HepG2 (cell line): ENCODE results near the gene HSCB. TPM values are rescaled to one million over a fixed set of nuclear protein-coding genes. Genes with fewer than 3 reads are reported as not detected.
A peak's percentile ranks its signal among the peaks of the same experiment; 100 is the strongest.

Source experiments
- AFF4 ChIP-seq: sonication (generic); formaldehyde crosslinking; IDR thresholded peaks from 2 replicates; pipeline ENCODE4 v1.4.0; 2020; ENCODE audit warnings: missing genetic modification reagents
- ASH2L ChIP-seq: fragments of 300-600, 200-600 bp; sonication (generic); IDR thresholded peaks from 2 replicates; pipeline ENCODE4 v1.7.0; 2017; ENCODE audit warnings: low read depth, mild to moderate bottlenecking, moderate library complexity, mixed read lengths, low read length; ENCODE audit not compliant: insufficient read length
- ATF7 ChIP-seq, 2 experiments: fragments of 450-650 bp in 1 of 2; sonication (generic) in 1 of 2; formaldehyde crosslinking in 1 of 2; IDR thresholded peaks; 2 replicates each; pipeline versions ENCODE4 v1.4.0 to v1.6.1; 2016 to 2020; ENCODE audit warnings: antibody characterized with exemption in 1 of 2, mild to moderate bottlenecking in 1 of 2, missing genetic modification reagents in 1 of 2
- CEBPB ChIP-seq: IDR thresholded peaks from 2 replicates; pipeline ENCODE4 v1.6.1; 2011; ENCODE audit warnings: low read depth, low read length, improper control_type of control experiment, borderline replicate concordance
- GFI1 ChIP-seq: sonication (generic); formaldehyde crosslinking; IDR thresholded peaks from 2 replicates; pipeline ENCODE4 v1.5.0; 2020; ENCODE audit warnings: missing genetic modification reagents, mild to moderate bottlenecking, borderline replicate concordance
- HDAC2 ChIP-seq: sonication (generic); formaldehyde crosslinking; IDR thresholded peaks from 2 replicates; pipeline ENCODE4 v1.4.0; 2020; ENCODE audit warnings: missing genetic modification reagents
- HNF4A ChIP-seq: sonication (generic); formaldehyde crosslinking; IDR thresholded peaks from 2 replicates; pipeline ENCODE4 v1.4.0; 2020; ENCODE audit warnings: missing genetic modification reagents
- JDP2 ChIP-seq: sonication (generic); formaldehyde crosslinking; IDR thresholded peaks from 2 replicates; pipeline ENCODE4 v1.8.1; 2022; ENCODE audit warnings: missing genetic modification reagents, borderline replicate concordance
- NFE2L1 ChIP-seq: sonication (generic); formaldehyde crosslinking; IDR thresholded peaks from 2 replicates; pipeline ENCODE4 v1.4.0; 2020; ENCODE audit warnings: missing genetic modification reagents, mild to moderate bottlenecking, borderline replicate concordance
- PLSCR1 ChIP-seq: sonication (generic); formaldehyde crosslinking; IDR thresholded peaks from 2 replicates; pipeline ENCODE4 v1.5.0; 2020; ENCODE audit warnings: missing genetic modification reagents, mild to moderate bottlenecking, borderline replicate concordance
- POLR2A ChIP-seq, 2 experiments: IDR thresholded peaks; 2 replicates each; pipeline ENCODE4 v1.6.1; 2011; ENCODE audit warnings: low read depth in 2 of 2, low read length in 2 of 2, mild to moderate bottlenecking in 1 of 2, moderate library complexity in 1 of 2; ENCODE audit not compliant: insufficient read depth in 1 of 2
- POLR2AphosphoS5 ChIP-seq: IDR thresholded peaks from 2 replicates; pipeline ENCODE4 v1.6.1; 2012; ENCODE audit warnings: low read depth, low read length
- PPARG ChIP-seq: conservative IDR thresholded peaks from 2 replicates; pipeline ENCODE4 v1.6.1; 2016; ENCODE audit warnings: missing biosample characterization, missing genetic modification reagents
- SMARCE1 ChIP-seq: fragments of 450-650 bp; IDR thresholded peaks from 2 replicates; pipeline ENCODE4 v1.6.1; 2017; ENCODE audit warnings: borderline replicate concordance
- SOX13 ChIP-seq, 3 experiments: fragments of 450-650 bp in 1 of 3; sonication (generic) in 1 of 3; formaldehyde crosslinking in 1 of 3; IDR thresholded peaks in 2 of 3; conservative IDR thresholded peaks in 1 of 3; 2 replicates each; pipeline versions ENCODE4 v1.5.0 to v1.6.1; 2016 to 2020; ENCODE audit warnings: antibody characterized with exemption in 1 of 3, mild to moderate bottlenecking in 1 of 3, missing compliant biosample characterization in 1 of 3, missing genetic modification reagents in 1 of 3, moderate library complexity in 1 of 3
- TEAD2 ChIP-seq: sonication (generic); formaldehyde crosslinking; IDR thresholded peaks from 2 replicates; pipeline ENCODE4 v1.9.0; 2021; ENCODE audit warnings: missing genetic modification reagents
- ZIK1 ChIP-seq: sonication (generic); formaldehyde crosslinking; IDR thresholded peaks from 2 replicates; pipeline ENCODE4 v1.5.0; 2020; ENCODE audit warnings: mild to moderate bottlenecking, low read depth, missing genetic modification reagents, borderline replicate concordance
- ZNF431 ChIP-seq: sonication (generic); formaldehyde crosslinking; IDR thresholded peaks from 2 replicates; pipeline ENCODE4 v1.9.0; 2022; ENCODE audit warnings: missing genetic modification reagents, low read depth, mild to moderate bottlenecking, borderline replicate concordance
- ZNF44 ChIP-seq: sonication (generic); formaldehyde crosslinking; IDR thresholded peaks from 2 replicates; pipeline ENCODE4 v1.5.1; 2020; ENCODE audit warnings: mild to moderate bottlenecking, missing genetic modification reagents
- ZNF546 ChIP-seq: sonication (generic); formaldehyde crosslinking; conservative IDR thresholded peaks from 2 replicates; pipeline ENCODE4 v1.8.1; 2023; ENCODE audit warnings: mild to moderate bottlenecking, missing genetic modification reagents
- ZNF709 ChIP-seq: sonication (generic); formaldehyde crosslinking; IDR thresholded peaks from 2 replicates; pipeline ENCODE4 v1.5.0; 2020; ENCODE audit warnings: mild to moderate bottlenecking, missing genetic modification reagents
- ZNF737 ChIP-seq: sonication (generic); formaldehyde crosslinking; IDR thresholded peaks from 2 replicates; pipeline ENCODE4 v1.5.0; 2020; ENCODE audit warnings: missing genetic modification reagents, mild to moderate bottlenecking, borderline replicate concordance
- ZNF768 ChIP-seq: sonication (generic); formaldehyde crosslinking; IDR thresholded peaks from 2 replicates; pipeline ENCODE4 v1.4.0; 2020; ENCODE audit warnings: missing genetic modification reagents
- ZSCAN5A ChIP-seq: sonication (generic); formaldehyde crosslinking; IDR thresholded peaks from 2 replicates; pipeline ENCODE4 v1.8.0; 2022; ENCODE audit warnings: mild to moderate bottlenecking, missing genetic modification reagents, borderline replicate concordance
- polyA plus RNA-seq, 8 experiments: library from polyadenylated mRNA; depleted of rRNA in 3 of 8; stranded (reverse) in 7 of 8; unstranded in 1 of 8; fragments of >200 nt; fragmentation: Illumina TruSeq in 4 of 8; extraction: Trizol in 4 of 8; gene quantifications; 2 replicates each; pipeline versions ENCODE4 v1.2.1 to v1.2.3, GENCODE V29; 2011 to 2016; ENCODE audit warnings: low read depth in 4 of 8, missing spikeins in 1 of 8, mixed read lengths in 1 of 8; ENCODE audit not compliant: insufficient read depth in 1 of 8
- total RNA-seq, 5 experiments: library from RNA; depleted of rRNA; stranded (reverse); fragments of >200 nt; fragmentation: Illumina TruSeq; extraction: Trizol; gene quantifications; 2 replicates each; pipeline ENCODE4 v1.2.3, GENCODE V29; 2016; ENCODE audit warnings: low read depth in 1 of 5

Gene HSCB
- total and polyA plus RNA-seq, 2 of the 13 experiments (the other 11 are each of a cell fraction or from before 2014, with no cell fraction given): 15.4 to 20.9 TPM

- peak; percentile 88 for TF ChIP-seq ATF7 (IDR thresholded peaks at IDR 0.05)
- no peak for TF ChIP-seq ATF7 (CRISPR knock-in tag; IDR thresholded peaks at IDR 0.05)
- no peak for TF ChIP-seq ZSCAN5A
- TF ChIP-seq ZIK1 (CRISPR knock-in tag): no peak
- no peak for TF ChIP-seq SMARCE1
- TF ChIP-seq POLR2A (IDR thresholded peaks at IDR 0.05; ENCODE audit: insufficient read depth in 1 of 2, low read depth in 2 of 2, low read length in 2 of 2): peak; percentile 48 to 89; a peak in 2 of 4 replicates
- no peak for TF ChIP-seq SOX13 (IDR thresholded peaks at IDR 0.05)
- TF ChIP-seq SOX13 (CRISPR knock-in tag; conservative IDR thresholded peaks at IDR 0.05 in 1 of 2, IDR thresholded peaks at IDR 0.05 in 1 of 2): no peak
- no peak for TF ChIP-seq ZNF768 (CRISPR knock-in tag)
- TF ChIP-seq GFI1 (CRISPR knock-in tag): no peak
- TF ChIP-seq ZNF737 (CRISPR knock-in tag): no peak
- peak; percentile 87 for TF ChIP-seq AFF4 (CRISPR knock-in tag)
- no peak for TF ChIP-seq ZNF546
- TF ChIP-seq ZNF431 (CRISPR knock-in tag): no peak
- TF ChIP-seq JDP2 (CRISPR knock-in tag): no peak
- TF ChIP-seq CEBPB: peak; percentile 97
- TF ChIP-seq POLR2AphosphoS5: peak; percentile 43
- TF ChIP-seq NFE2L1 (CRISPR knock-in tag): no peak
- TF ChIP-seq ZNF44 (CRISPR knock-in tag): no peak
- TF ChIP-seq ASH2L: no peak
- TF ChIP-seq PLSCR1: no peak
- no peak for TF ChIP-seq PPARG (CRISPR knock-in tag)
- TF ChIP-seq HDAC2: no peak
- TF ChIP-seq ZNF709: no peak
- TF ChIP-seq TEAD2 (CRISPR knock-in tag): no peak
- TF ChIP-seq HNF4A (CRISPR knock-in tag): peak; percentile 12; the same call in 1 of the 2 replicates
These were observed 57.2 kb downstream of the HSCB start (continued) for GRCh38 chr22:28798810-28799605.
